22Rv1 (cell line): ENCODE results near the gene PCBD2.
A peak's percentile ranks its signal among the peaks of the same experiment; 100 is the strongest.

Source experiments
- ZFX ChIP-seq: fragments of 450-650 bp; IDR thresholded peaks from 2 replicates; pipeline ENCODE4 v1.6.1; 2017; ENCODE audit warnings: antibody characterized with exemption, borderline replicate concordance
- TF ChIP-seq, protein P1 (sequence below): fragments of 450-650 bp; IDR thresholded peaks from 2 replicates; pipeline ENCODE4 v1.5.1; 2017; ENCODE audit warnings: mild to moderate bottlenecking

DNA sequence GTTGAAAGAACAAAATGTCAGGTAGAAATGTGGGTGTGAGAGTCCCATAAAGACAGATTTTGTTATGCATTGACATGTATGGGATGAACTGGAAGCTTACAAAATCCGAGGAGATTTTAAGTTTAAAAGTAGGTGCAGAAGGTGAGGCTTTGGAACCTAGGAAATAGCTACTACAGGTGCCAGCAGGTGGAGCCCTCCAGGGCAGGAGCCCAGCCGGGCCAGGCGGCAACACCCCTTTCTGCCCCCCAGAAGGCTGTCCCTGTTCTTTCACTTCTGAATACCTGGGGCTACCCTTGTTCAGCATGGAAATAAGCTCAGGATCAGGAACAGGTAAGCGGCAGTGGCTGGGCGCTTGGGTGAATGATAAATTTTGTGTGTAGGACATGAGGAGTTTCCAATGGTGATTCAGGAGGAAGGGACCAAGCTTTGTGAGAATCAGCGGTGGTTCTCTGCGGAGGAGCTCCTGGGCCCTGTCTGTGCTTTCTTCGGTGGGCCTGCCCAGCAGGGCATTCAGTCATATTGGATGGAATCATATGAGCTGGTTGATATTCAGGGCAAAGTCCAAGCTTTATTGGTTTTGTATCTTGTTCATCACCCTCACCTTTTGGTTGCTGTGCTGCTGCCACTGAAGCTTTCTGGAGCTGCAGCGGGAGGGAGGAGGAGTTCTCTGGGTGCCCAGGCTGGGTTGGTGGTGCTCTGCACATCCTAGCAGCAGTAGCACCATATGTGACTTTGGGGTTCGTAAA is 12.3 kb downstream of the PCBD2 start:
- TF ChIP-seq, protein P1, sequence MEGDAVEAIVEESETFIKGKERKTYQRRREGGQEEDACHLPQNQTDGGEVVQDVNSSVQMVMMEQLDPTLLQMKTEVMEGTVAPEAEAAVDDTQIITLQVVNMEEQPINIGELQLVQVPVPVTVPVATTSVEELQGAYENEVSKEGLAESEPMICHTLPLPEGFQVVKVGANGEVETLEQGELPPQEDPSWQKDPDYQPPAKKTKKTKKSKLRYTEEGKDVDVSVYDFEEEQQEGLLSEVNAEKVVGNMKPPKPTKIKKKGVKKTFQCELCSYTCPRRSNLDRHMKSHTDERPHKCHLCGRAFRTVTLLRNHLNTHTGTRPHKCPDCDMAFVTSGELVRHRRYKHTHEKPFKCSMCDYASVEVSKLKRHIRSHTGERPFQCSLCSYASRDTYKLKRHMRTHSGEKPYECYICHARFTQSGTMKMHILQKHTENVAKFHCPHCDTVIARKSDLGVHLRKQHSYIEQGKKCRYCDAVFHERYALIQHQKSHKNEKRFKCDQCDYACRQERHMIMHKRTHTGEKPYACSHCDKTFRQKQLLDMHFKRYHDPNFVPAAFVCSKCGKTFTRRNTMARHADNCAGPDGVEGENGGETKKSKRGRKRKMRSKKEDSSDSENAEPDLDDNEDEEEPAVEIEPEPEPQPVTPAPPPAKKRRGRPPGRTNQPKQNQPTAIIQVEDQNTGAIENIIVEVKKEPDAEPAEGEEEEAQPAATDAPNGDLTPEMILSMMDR: peak; percentile 78
- no peak for TF ChIP-seq ZFX
